GM21381 (cell line): ENCODE measurements around the gene SFTA2.
A peak's percentile ranks its signal among the peaks of the same experiment; 100 is the strongest.
"Not testable (repeated sequence)": the region's sequence is repeated elsewhere in the genome, so short reads cannot be mapped to it uniquely, and the experiment has no call there.

ENCODE experiments used
- ATAC-seq: cut with Tn5 transposase; IDR thresholded peaks from one replicate; pipeline ENCODE4 v1.9.1; 2021; ENCODE audit warnings: mild to moderate bottlenecking, moderate library complexity; ENCODE audit not compliant: unreplicated experiment

The SFTA2 gene

DNA sequence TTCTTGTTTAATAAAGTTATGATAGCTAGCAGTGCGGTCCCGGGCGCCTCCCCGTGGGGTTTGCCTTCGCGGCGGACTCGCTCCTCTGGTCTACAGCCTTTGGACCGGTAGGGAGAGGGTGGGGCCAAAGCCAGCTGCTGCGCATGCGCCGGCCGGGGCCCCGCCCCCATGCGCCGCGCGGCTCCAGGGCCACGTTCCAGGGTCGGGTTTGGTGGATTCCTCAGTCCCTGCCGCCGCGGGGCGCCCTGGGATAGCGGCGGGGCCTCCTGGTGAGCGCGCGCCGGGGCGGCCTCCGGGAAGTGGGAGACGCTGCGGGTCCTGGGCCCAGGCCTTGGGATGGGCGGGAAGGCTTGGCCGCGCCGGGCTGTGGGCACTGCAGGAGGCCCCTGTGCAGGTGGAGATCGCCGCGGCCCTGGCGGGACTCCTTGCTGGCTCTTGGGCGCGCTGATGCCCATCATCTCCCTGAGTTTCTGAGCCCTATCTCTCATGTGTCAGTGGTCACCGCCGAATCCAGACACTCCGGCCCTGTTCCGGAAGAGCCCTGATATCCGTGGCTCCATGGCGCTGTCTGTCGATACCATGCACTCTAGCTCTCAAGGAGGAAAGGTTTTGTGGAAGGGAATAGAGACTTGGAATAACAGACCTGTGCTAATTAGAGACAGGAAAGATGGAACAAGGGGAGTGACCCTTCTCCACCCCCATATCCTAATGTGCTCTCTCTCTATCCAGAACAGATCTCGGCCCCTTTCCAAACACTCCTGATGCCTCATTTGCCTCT lies 17.7 kb downstream of the SFTA2 start, which contains the start of gene VARS2:
Gene VARS2 (plus strand): TSS at position 163 of the 778 bp plus-strand sequence. CDS start 599 bp downstream, at position 762.
- ATAC-seq: peak; percentile 94

DNA sequence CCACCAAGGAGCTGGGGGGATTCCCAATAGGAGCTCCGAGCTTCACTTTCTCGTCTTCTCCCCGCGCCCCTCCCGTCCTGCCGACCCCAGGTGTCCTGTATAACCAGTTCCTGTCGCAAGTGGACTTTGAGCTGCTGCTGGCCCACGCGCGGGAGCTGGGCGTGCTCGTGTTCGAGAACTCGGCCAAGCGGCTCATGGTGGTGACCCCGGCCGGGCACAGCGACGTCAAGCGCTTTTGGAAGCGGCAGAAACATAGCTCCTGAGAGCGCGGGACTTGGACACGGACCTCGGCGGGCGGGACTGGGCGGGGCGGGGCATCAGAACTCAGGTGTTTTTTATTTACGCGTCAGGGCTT lies 18.3 kb downstream of the SFTA2 start:
- ATAC-seq: peak; percentile 1

DNA sequence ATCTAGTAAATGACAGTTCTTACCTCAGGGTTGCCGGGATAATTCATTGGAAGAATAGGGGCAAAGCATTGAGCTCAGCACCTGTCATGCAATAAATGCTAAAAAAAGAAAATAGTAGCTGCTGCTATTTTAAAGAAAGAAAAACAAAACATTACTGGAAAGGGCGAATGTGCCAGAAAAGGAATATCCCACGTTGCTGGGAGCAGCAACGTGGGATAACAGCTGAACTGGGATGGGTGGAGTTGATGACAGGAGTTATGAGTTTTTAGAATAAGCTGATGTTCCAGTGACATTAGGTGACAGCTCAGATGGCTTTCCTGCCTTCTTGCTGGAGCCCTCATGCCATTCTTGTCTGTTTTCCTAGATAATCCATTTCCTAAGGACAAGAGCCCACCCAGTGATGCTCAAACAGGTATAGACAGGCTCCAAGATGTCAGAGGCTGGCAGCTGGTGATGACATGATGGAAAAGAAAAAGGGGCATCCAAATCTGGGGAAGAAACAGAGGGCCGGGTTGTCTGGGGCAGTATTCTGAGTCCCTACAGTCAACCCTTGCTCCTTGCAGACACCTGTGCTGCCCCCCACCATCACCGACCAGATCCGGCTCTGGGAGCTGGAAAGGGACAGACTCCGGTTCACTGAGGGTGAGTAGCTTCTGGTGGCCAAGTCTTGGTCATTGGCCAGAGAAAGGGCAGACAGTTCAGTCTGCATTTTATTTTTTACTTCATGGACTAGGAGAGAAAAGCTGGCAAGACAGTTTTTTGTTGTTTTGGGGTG lies 19.0 kb downstream of the SFTA2 start:
- ATAC-seq: no peak

DNA sequence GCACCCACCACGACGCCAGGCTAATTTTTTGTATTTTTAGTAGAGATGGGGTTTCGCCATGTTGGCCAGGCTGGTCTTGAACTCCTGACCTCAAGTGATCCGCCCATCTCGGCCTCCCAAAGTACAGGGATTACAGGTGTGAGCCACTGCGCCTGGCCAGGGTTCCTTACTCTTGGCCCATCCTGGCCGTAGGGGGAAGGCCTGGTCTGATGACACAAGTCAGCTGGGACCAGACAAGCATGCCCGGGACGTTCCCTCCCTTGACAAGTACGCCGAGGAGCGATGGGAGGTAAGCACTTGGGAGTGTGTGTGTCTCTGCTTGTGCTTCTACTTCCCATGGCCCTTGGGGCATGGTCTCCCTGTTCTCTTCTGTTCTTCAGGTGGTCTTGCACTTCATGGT lies 21.5 kb downstream of the SFTA2 start:
- not testable (repeated sequence) for ATAC-seq

DNA sequence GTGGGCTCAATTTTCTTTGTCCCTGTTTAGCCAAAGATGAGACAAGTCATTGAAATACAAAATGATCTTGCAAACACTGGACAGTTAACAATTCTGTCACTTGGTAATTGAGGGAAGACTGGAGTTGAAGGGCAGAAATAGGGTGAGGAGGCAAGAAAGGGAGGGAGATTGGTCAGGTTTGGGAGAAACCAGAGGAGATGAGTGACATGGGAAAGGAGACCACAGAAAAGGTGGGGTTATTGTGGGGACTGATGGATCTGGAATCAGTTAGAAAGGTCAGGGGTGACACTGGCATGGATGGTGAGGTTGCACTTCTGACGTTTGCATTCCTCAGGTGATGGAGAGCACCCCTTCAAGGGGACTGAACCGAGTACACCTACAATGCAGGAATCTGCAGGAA lies 23.3 kb downstream of the SFTA2 start:
- ATAC-seq: no peak

DNA sequence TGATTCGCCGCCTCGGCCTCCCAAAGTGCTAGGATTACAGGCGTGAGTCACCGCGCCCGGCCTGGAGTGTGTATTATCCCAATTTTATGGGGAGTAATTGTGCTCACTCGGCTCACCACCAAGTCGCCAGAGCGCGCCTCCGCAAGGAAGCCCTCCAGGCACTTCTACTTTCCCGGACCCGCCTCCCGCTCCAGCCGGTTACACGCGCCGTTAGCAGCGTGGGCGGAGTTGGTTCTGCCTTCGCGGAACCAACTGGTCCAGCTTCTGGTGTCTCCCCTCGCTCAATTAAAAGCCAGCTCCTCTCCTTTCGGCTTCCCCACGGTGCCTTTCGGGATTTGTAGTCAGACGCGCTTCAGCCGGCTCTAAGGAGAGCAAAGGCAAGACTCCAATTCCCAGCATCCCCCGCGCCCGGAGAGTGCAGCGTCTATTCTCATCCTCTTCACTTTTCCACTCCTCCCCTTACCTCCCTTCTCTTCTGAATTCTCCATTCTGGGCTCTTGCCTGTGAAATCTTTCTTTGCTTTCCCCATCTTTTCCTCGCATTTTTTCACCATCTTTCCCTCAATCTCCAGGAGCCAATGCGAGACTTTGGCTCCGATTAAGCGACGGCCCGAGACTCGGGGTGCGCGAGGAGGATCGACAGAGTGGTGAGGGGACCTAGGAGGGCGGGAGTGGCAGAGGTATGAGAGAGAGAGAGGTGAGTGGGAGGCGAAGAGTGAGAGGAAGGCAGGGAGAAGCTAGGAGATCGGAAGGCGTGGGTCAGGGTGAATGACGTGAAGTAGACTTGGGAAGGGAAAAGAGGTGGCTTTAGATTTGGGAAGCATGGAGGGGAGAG lies 24.0 kb downstream of the SFTA2 start, which contains the start of gene GTF2H4:
Gene GTF2H4 (plus strand): TSS at position 450 of the 834 bp plus-strand sequence.
- ATAC-seq: peak; percentile 95

DNA sequence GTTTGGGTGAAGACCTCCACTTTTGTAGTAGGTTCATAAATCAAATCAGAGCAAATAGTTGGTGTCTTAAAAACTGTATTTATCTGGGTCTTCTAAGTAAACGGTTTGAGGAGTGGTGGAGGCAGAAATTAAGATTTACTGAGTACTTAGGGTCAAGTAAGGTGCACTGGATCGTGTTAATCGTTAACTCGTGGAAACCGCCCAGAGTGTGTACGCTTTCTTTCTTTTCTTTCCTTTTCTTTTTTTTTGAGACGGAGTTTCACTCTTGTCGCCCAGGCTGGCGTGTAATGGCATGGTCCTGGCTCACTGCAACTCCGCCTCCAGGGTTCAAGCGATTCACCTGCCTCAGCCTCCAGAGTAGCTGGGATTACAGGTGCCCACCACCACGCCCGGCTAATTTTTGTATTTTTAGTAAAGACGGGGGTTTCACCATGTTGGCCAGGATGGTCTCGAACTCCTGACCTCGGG lies 24.6 kb downstream of the SFTA2 start:
- ATAC-seq: not testable (repeated sequence)

DNA sequence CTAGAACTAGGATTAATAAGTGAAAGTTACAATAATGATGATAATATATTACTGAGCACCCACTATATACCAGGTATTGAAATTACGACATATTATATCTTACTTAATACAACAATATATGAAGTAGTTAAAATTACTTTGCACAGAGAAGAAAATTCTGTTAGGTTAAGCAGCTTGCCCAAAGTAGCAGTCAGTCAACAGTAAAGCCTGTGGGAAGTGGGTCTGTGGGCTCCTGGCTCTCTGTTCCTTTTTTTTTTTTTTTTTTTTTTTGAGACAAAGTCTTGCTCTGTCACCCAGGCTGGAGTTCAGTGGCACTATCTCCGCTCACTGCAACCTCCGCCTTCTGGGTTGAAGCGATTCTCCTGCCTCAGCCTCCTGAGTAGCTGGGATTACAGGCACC lies 28.7 kb downstream of the SFTA2 start:
- ATAC-seq: no peak

DNA sequence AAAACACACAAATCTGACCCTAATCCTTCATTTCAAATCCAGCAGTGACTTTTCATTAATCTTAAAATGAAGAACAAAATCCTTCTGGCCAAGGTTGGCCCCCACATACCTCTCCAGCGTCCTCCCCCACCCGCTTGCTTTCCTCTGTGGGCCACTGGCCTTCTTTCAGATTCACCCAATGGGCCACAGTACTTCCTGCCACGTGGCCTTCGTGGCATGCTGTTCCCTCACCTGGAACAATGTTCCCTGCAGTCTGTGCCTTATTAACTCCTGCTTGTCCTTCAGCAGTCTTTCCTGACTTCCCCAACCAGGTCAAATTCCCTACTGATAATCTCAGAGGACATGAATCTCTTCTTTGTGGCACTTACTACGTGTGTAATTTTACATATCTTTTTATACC lies 29.3 kb downstream of the SFTA2 start:
- no peak for ATAC-seq

DNA sequence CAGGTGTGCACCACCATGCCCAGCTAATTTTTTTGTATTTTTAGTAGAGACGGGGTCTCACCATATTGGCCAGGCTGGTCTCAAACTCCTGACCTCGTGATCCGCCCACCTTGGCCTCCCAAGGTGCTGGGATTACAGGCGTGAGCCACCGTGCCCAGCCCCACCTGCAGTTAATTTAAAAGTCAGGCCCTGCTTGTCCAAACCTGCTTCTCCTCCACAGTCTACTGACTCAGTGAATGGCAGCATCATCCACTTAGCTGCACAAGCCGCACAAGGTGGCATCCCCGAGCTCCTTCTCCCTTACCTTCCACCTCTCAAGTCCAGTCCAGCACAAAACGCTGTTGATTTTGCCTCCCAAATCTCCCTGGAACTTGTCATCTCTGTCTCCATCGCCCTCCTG lies 29.8 kb downstream of the SFTA2 start:
- not testable (repeated sequence) for ATAC-seq

DNA sequence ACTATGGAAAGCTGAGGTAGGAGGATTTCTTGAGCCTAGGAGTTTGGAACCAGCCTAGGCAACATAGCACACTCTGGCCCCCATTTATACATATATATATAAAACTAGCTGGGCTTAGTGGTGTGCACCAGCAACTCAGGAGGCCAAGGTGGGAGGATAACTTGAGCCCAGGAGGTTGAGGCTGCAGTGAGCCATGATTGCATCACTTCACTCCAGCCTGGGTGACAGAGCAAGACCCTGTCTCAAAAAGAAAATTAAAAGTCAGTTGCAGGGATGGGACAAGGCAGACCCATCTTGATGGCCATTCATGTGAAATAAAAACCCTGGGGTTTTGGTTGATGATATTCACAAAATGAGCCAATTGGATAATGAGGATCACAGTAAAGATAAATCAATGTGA lies 30.5 kb downstream of the SFTA2 start:
- no peak for ATAC-seq

DNA sequence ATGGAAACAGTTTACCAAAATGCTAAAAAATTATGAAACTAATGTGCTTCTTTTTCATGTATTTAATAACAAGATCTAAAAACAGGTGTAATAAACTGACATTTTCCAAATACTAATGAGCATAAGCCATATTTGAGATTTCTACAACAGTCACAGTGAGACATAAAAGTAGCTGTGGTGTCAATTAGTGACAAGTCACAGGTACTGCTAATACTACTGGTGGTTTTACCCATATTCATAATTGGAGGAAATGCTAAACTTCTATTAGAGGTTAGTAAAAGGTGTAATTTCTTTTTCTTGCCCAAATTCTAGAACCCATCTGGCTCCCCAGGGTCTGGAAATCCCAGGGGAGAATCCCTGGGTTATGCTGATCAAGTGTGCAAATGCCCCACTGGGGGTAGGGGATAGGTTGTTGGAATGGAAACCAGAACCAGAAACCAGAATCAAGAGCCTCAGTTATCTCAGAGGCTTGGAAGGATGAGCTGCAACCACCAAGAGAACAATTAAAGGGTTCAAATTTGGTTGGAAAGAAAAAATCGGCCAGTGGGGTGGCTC lies 31.0 kb downstream of the SFTA2 start:
- ATAC-seq: no peak

DNA sequence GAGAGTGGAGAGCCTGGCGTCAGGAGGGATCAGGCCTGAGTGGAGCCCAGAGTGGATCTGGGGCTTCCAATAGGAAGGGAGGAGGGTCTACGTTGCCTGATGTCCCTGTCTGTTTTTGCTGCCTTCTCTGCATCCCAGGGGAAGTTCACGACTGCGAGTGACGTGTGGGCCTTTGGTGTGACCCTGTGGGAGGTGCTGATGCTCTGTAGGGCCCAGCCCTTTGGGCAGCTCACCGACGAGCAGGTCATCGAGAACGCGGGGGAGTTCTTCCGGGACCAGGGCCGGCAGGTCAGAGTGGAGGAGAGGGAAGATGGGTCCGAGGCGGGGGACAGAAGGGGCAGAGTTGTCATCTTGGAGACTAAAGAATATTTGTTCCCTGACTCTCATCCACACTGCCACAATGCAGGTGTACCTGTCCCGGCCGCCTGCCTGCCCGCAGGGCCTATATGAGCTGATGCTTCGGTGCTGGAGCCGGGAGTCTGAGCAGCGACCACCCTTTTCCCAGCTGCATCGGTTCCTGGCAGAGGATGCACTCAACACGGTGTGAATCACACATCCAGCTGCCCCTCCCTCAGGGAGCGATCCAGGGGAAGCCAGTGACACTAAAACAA lies 33.1 kb downstream of the SFTA2 start:
- ATAC-seq: no peak

DNA sequence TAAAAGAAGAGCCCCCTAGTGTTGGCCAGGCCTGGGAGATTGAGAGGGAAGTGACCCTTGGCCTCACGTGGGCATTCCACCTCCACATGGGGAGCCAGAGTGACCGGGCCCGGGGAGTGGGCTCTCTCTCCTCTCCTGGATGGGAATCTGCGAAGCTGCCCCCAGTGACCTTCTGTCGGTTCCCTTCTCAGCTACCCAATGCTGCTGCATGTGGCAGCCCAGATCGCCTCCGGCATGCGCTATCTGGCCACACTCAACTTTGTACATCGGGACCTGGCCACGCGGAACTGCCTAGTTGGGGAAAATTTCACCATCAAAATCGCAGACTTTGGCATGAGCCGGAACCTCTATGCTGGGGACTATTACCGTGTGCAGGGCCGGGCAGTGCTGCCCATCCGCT lies 34.1 kb downstream of the SFTA2 start:
- no peak for ATAC-seq

DNA sequence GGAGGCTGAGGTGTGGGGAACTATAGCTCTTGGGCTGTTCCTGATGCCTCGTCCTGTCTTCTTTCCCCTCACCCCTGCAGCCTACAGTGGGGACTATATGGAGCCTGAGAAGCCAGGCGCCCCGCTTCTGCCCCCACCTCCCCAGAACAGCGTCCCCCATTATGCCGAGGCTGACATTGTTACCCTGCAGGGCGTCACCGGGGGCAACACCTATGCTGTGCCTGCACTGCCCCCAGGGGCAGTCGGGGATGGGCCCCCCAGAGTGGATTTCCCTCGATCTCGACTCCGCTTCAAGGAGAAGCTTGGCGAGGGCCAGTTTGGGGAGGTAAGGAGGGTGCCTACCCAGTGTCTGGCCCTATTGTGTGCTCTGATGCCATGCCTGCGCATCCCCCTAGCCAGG lies 35.4 kb downstream of the SFTA2 start:
- ATAC-seq: no peak

DNA sequence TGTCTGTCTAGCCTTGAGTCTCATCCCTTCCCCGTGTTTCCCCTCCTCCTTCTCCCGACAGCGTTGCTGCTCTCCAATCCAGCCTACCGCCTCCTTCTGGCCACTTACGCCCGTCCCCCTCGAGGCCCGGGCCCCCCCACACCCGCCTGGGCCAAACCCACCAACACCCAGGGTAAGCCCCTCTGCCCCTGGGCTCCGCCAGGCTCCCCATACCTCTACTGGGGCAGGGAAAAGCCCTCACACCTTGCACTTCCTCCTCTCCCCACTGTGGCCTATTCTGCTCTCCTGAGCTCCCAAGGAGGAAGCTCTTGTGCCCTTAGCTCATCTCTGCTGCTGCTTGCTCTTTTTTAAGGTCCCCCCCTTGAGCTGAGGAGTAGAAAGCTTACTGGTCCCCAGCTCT lies 36.6 kb downstream of the SFTA2 start:
- ATAC-seq: no peak

DNA sequence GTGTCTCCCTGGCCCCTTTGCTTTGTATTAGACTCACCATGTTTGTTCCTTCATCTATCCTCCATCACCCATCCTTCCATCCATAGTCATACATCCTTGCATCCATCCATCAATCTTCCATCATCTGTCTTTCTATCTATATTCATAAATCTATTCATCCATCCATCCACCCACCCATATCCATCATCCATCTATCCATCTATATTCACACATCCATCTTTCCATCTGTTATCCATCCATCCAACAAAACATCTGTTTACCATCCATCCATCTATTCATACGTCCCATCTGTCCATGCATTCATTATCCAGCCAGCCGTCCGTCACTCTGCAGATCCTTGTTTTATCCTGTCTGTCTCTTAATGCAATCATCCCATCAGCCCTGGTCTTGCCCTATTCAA lies 37.0 kb downstream of the SFTA2 start:
- no peak for ATAC-seq

DNA sequence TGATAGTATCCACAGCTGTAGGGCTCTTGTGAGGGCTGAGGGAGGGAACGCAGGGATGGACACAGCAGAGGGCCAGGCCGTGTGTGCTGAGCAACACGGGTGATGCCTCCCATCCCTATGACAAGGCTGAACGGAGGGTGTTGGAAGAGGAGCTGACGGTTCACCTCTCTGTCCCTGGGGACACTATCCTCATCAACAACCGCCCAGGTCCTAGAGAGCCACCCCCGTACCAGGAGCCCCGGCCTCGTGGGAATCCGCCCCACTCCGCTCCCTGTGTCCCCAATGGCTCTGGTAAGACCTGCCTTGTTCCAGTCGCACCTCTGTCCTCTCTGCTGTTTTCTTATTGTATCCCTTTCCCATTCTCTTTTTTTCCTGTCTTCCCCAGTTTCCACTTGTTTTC lies 37.6 kb downstream of the SFTA2 start:
- ATAC-seq: no peak

DNA sequence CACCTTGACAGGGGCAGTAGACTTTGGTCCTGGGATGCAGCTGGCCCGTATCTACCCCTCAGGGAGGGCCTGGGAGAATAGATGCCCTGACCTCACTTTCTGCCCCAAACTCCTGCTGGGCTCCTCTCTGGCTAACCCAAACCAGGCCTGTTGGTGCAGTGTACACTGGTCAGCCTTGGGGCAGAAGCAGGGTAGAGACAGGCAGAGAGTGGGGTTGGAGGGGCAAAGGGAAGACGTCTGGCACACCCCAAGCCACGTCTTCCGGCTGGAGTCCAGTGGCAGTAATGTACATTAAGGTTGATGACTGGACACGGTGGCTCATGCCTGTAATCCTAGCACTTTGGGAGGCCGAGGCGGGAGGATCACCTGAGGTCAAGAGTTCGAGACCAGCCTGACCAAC lies 38.3 kb downstream of the SFTA2 start:
- ATAC-seq: no peak

DNA sequence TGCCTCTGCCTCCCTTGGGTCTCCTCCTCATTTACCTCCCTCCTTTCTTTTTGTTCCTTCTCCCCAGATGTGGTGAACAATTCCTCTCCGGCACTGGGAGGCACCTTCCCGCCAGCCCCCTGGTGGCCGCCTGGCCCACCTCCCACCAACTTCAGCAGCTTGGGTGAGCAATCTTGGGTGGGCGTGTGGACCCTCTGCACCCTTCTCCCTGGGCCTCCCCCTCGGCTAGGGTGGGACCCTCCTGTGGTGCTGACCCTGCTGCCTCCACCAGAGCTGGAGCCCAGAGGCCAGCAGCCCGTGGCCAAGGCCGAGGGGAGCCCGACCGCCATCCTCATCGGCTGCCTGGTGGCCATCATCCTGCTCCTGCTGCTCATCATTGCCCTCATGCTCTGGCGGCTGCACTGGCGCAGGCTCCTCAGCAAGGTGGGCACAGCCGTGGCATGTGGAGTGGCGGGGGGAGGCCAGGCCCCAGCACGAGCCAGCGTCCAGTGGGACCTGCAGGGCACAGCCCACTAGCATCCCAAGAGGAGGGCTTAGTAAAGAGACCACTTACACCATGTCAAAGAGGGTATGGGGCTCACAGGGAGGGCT lies 38.9 kb downstream of the SFTA2 start:
- ATAC-seq: no peak
